Natural killer cell (primary cell): ENCODE results near the gene ZNF829. TPM values are rescaled to one million over a fixed set of nuclear protein-coding genes. Genes with fewer than 3 reads are reported as not detected.

Source experiments
- ATAC-seq, 3 donors: fragments of 150-1000 bp in 2 of 3; fragments of 200-7000 bp in 1 of 3; cut with Tn5 transposase; 1 replicate in 1 of 3; 2 replicates in 2 of 3; pipeline ENCODE4 v1.10.0; 2021; ENCODE audit warnings: mild to moderate bottlenecking in 2 of 3, moderate library complexity in 2 of 3
- DNase-seq, 2 donors: peaks; one replicate each; pipeline versions ENCODE4 v3.0.0 to v3.0.0-alpha.2; 2013 to 2021; ENCODE audit warnings: mixed read lengths in 1 of 2
- H3K27ac ChIP-seq: one replicate; pipeline ENCODE4 v1.5.1; 2013; ENCODE audit warnings: mild to moderate bottlenecking, low read length
- H3K27me3 ChIP-seq: one replicate; pipeline ENCODE4 v1.6.1; 2013; ENCODE audit warnings: low read length; ENCODE audit not compliant: control insufficient read depth, insufficient read depth
- H3K36me3 ChIP-seq: one replicate; pipeline ENCODE4 v1.6.1; 2013; ENCODE audit warnings: low read length; ENCODE audit not compliant: control insufficient read depth, insufficient read depth
- H3K4me1 ChIP-seq: one replicate; pipeline ENCODE4 v1.6.1; 2013; ENCODE audit warnings: low read length; ENCODE audit not compliant: control insufficient read depth, insufficient read depth
- H3K4me3 ChIP-seq: one replicate; pipeline ENCODE4 v1.5.1; 2013; ENCODE audit warnings: low read length
- H3K9me3 ChIP-seq: one replicate; pipeline ENCODE4 v1.6.1; 2013; ENCODE audit warnings: low read length; ENCODE audit not compliant: control insufficient read depth, insufficient read depth
- H3K27ac Mint-ChIP-seq, 2 donors: one replicate each; pipeline ENCODE4 v1.8.0; 2022; ENCODE audit warnings: mild to moderate bottlenecking in 2 of 2, mixed read lengths in 2 of 2, moderate library complexity in 1 of 2
- H3K27me3 Mint-ChIP-seq, 2 donors: one replicate each; pipeline ENCODE4 v1.8.0; 2022; ENCODE audit warnings: low read depth in 2 of 2, mixed read lengths in 2 of 2
- H3K36me3 Mint-ChIP-seq: one replicate; pipeline ENCODE4 v1.8.0; 2022; ENCODE audit warnings: mixed read lengths
- H3K4me1 Mint-ChIP-seq, 2 donors: one replicate each; pipeline ENCODE4 v1.8.0; 2022; ENCODE audit warnings: mixed read lengths in 2 of 2
- H3K4me3 Mint-ChIP-seq: one replicate; pipeline ENCODE4 v1.8.0; 2022; ENCODE audit warnings: mild to moderate bottlenecking, moderate library complexity, mixed read lengths
- H3K9me3 Mint-ChIP-seq, 2 donors: one replicate each; pipeline ENCODE4 v1.8.0; 2022; ENCODE audit warnings: mixed read lengths in 2 of 2
- WGBS: methylation state at CpG from one replicate; pipeline ENCODE4 v1.1.7; 2013; ENCODE audit warnings: missing lambda C conversion rate; ENCODE audit not compliant: insufficient coverage; 5-methylcytosine and 5-hydroxymethylcytosine counted together
- intact Hi-C: fragments of 100-400 bp; cut with micrococcal nuclease; formaldehyde crosslinking; loops from one replicate; pipeline ENCODE4 v1.14.2; 2022
- total RNA-seq, 4 donors: library from RNA; stranded (reverse); fragments of 120-200 nt in 1 of 4; gene quantifications; one replicate each; pipeline versions ENCODE4 v1.2.3 to v1.2.4, GENCODE V29; 2013 to 2022
- TF ChIP-seq, protein P1 (sequence below): fragments of 200-600 bp; IDR thresholded peaks from one replicate; pipeline ENCODE4 v1.8.0; 2022; ENCODE audit warnings: antibody characterized with exemption

ZNF829 gene
- total RNA-seq, 3 donors from 2014 or later (not counting 1 experiment from before 2014, with no cell fraction given): 5.5 to 7.6 (median 5.5) TPM

DNA sequence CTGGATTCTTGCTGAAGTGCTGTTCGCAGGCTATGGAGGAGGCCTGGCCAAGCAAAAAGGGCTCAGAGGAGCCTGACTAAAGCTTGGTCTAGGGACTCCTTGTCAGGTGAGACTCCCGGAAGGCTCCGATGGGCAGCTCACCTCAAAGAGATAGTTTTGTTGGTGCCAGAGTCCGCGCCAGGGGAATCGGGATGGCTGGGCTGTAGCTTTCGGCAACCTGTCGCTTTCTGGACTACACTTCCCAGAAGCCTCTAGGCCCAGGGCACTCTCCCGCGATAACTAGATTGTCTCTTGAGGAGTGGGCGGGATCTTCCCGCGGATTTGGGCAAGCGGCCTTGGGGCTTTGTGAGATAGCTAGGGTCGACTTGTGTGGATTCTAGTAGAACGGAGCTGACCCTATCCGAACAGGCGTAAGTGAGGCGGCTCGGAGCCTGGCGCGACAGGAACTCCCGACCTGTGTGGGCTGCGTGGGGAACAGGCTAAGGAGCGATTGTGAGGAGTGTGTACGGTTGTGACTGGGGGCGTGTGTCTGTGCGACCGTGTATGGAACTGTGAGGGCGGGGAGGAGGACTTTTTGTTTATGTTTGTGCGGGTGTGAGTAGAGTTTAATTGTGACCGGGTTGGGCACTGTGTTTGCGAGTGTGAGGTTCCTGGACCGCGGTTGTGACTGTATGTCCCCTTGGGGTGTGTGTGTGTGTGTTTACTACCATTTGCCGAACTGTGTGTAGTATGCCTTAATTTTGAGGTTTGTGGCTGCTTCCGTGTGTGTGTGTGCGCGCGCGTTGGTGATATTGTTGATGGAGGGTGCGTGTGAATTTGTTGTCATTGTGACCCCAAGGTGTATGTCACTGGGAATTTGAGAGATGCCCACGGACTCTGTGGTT, 65.3 kb downstream of the ZNF829 start, which contains the start of gene ZNF345:
TSS of gene ZNF345 (plus strand) at position 318 of the 884 bp plus-strand sequence. CDS start 25,955 bp downstream, outside the sequence.
- H3K4me3 ChIP-seq: peak within 1 kb of the TSS; percentile 62
- Mint-ChIP-seq H3K27ac (no peak within 1 kb of the TSS), H3K4me3 (no peak within 1 kb of the TSS), H3K36me3 (peaks cover 14% of the 10 kb centered on the region), H3K27me3 (no peaks in the 10 kb centered on the region), H3K4me1 (peaks cover 0 to 10% of the 10 kb centered on the region in 2 donors), H3K9me3 (peaks cover 3 to 5% of the 10 kb centered on the region in 2 donors)
- peak within 1 kb of the TSS; percentile 85 for H3K27ac ChIP-seq
- no peaks in the 10 kb centered on the region for H3K27me3 ChIP-seq
- intact Hi-C loops: loop anchor here (1.0 to 2.0 kb wide), 5 partner anchors 12 to 472 kb away; partner anchors contain the start of genes ZFP14, ZNF260, ZNF568 and ZNF790
- TF ChIP-seq, protein P1, sequence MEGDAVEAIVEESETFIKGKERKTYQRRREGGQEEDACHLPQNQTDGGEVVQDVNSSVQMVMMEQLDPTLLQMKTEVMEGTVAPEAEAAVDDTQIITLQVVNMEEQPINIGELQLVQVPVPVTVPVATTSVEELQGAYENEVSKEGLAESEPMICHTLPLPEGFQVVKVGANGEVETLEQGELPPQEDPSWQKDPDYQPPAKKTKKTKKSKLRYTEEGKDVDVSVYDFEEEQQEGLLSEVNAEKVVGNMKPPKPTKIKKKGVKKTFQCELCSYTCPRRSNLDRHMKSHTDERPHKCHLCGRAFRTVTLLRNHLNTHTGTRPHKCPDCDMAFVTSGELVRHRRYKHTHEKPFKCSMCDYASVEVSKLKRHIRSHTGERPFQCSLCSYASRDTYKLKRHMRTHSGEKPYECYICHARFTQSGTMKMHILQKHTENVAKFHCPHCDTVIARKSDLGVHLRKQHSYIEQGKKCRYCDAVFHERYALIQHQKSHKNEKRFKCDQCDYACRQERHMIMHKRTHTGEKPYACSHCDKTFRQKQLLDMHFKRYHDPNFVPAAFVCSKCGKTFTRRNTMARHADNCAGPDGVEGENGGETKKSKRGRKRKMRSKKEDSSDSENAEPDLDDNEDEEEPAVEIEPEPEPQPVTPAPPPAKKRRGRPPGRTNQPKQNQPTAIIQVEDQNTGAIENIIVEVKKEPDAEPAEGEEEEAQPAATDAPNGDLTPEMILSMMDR: no peak
- ATAC-seq (peak; percentile 79 to 94 (median 85)), DNase-seq (peak; percentile 73 to 94)
- under 1% methylated on average over 43 of the region's 43 CpGs for whole genome bisulfite sequencing
- H3K9me3 ChIP-seq: no peaks in the 10 kb centered on the region
- peaks cover 23% of the 10 kb centered on the region for H3K4me1 ChIP-seq
- peaks cover 20% of the 10 kb centered on the region for H3K36me3 ChIP-seq

DNA sequence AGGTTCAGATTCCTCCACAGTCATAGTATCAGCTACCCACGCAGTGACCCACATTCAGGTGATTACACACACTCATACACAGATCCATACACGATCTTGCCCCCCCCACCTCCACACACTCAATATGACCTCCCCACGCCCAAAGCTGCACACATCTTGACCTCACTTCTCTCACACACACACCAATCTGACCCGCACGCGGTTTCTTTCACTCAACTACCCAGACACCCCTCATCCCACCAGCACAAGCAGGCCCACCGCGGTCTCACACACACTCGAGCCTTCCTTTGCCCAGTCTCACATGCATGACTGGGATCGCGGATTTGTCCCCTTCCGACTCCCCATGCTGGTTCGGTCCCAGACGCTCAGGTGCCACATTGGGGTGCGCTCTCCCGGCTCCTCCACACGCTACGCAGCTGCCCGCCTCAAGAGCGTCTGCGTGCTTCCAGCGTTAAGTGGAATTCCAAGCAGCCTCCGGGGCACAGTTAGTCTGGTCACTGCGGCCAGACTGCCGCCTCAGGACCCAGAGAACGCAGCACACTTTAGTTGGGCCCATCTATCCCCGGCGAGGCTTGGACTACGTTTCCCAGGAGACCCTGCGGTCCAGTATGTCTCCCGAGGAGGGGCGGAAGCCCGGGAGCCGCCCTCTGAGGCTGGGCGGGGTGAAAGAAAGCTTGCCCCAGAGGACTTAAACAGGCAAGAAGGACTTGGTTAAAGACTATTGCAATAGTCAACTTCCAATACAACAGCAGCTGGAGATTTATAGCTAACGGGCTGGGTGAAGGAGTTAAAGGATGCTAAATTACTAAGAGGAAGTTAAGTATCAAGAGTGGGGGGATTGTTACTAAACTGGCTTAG, 66.2 kb downstream of the ZNF829 start:
- Histone ChIP-seq H3K27ac (peak overlapping the region; percentile 85), H3K4me1 (peaks cover 23% of the 10 kb centered on the region), H3K36me3 (peaks cover 15% of the 10 kb centered on the region), H3K27me3 (no peaks in the 10 kb centered on the region), H3K9me3 (no peaks in the 10 kb centered on the region), H3K4me3 (peak overlapping the region; percentile 62)
- H3K27ac Mint-ChIP-seq: no peak overlapping the region
- TF ChIP-seq, protein P1: no peak
- H3K27me3 Mint-ChIP-seq: no peaks in the 10 kb centered on the region
- peaks cover 0 to 10% of the 10 kb centered on the region in 2 donors for H3K4me1 Mint-ChIP-seq
- H3K4me3 Mint-ChIP-seq: no peak overlapping the region
- H3K36me3 Mint-ChIP-seq: peaks cover 9% of the 10 kb centered on the region
- ATAC-seq (peak; percentile 85 to 95 (median 89)), DNase-seq (peak; percentile 81 to 91)
- intact Hi-C loops: loop anchor here (1.0 to 2.0 kb wide), 5 partner anchors 12 to 471 kb away; partner anchors contain the start of genes ZFP14, ZNF260, ZNF568 and ZNF790
- peaks cover 0 to 2% of the 10 kb centered on the region in 2 donors for H3K9me3 Mint-ChIP-seq
- WGBS: under 1% methylated on average over 36 of the region's 36 CpGs

GRCh38 chr19:36847968-36848367, 68.1 kb downstream of the ZNF829 start:
- H3K36me3 Mint-ChIP-seq: no peaks in the 10 kb centered on the region
- Histone ChIP-seq H3K4me3 (no peak overlapping the region), H3K9me3 (no peaks in the 10 kb centered on the region), H3K27me3 (no peaks in the 10 kb centered on the region), H3K27ac (no peak overlapping the region), H3K36me3 (peaks cover 7% of the 10 kb centered on the region), H3K4me1 (peaks cover 23% of the 10 kb centered on the region)
- no peaks in the 10 kb centered on the region for H3K27me3 Mint-ChIP-seq
- H3K9me3 Mint-ChIP-seq: peaks cover 0 to 2% of the 10 kb centered on the region in 2 donors
- WGBS: no CpG with 5 or more reads among the region's 1 CpG
- ATAC-seq: no peak
- H3K4me3 Mint-ChIP-seq: peak overlapping the region; percentile 73
- DNase-seq: no peak
- H3K4me1 Mint-ChIP-seq: peaks cover 0 to 6% of the 10 kb centered on the region in 2 donors
- TF ChIP-seq, protein P1: no peak
- intact Hi-C loops: no loop called here
- H3K27ac Mint-ChIP-seq: no peak overlapping the region
